ENCODE results near the gene DIP2B. TPM values are rescaled to one million over a fixed set of nuclear protein-coding genes. Genes with fewer than 3 reads are reported as not detected.

The DIP2B gene
- total and polyA plus RNA-seq, 12 donors, result 3.0 to 21.5 (median 15.8) TPM

DNA sequence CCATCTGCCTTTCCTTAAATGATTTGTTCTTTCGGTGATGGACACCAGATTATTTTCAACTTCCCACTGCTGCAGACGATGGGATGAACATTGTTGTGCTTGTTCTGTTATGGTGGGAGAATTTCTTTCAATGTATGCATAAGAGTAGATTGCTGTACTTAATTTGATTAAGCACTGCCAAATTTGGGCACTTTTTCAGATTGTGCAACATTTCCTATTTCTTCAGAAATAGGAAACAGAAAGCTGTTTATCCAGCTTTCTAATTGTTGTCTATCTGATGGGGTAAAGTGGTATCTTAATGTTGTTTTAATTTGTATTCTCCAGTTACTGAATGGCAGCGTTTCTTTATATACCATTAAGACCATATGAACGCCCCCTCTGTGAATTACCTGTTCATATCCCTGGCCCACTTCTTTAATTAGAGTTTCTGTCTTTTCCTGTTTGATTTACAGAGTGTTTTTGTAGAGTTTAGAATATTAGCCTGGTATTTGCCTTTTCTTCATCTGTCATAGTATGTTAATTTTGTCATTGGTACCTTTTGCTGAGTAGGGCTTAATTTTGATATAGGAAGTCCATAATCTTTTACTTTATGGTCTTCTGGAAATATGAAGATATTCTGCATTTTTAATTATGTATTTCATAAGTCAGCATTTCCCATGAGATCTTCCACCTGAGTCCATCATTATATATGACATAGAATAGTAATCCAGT lies 59.6 kb downstream of the DIP2B start:
- Histone ChIP-seq H3K9me3 (no peaks in the 10 kb centered on the region), H3K27me3 (no peaks in the 10 kb centered on the region), H3K4me3 (no peak overlapping the region), H3K27ac (peak overlapping the region in 1 of 10 donors; percentile 23), H3K36me3 (no peaks in the 10 kb centered on the region), H3K4me1 (peaks cover 0 to 56% (median 28%) of the 10 kb centered on the region in 9 donors)
- intact Hi-C loops (cut with DNase I), result no loop called here
- WGBS, 2 donors, result 58 to 70% methylated on average over 4 of the region's 4 CpGs
- ATAC-seq (no peak), DNase-seq (no peak)
- TF ChIP-seq CTCF (IDR thresholded peaks at IDR 0.05), result no peak

DNA sequence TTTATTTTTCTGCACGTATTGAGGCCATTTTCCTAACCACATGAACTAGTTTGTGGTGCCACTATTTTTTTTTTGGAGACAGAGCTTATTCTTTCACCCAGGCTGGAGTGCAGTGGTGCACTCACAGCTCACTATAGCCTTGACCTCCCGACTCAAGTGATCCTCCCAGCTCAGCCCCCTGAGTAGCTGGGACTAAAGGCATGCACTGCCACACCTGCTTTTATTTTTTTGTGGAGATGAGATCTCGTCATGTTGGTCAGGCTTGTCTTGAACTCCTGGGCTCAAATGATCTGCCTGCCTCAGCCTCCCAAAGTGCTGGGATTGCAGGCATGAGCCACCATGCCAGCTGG lies 60.1 kb downstream of the DIP2B start:
- intact Hi-C loops (cut with DNase I), result loop anchor here in 2 of 10 donors (5.0 kb wide), 3 partner anchors 37 to 58 kb away; no protein-coding TSS in a partner anchor
- no peak overlapping the region for H3K4me3 ChIP-seq
- TF ChIP-seq CTCF (IDR thresholded peaks at IDR 0.05), result no peak
- DNase-seq, result no peak
- no peaks in the 10 kb centered on the region for H3K27me3 ChIP-seq
- ATAC-seq, result no peak
- H3K27ac ChIP-seq, result peak overlapping the region in 1 of 10 donors; percentile 23
- H3K36me3 ChIP-seq, result no peaks in the 10 kb centered on the region
- H3K9me3 ChIP-seq, result no peaks in the 10 kb centered on the region
- 90 to 94% methylated on average over 3 of the region's 3 CpGs for WGBS, 2 donors
- H3K4me1 ChIP-seq, result peaks cover under 1 to 61% (median 33%) of the 10 kb centered on the region in 9 donors

GRCh38 chr12:50566066-50566465 lies 61.3 kb downstream of the DIP2B start:
- H3K27me3 ChIP-seq, result no peaks in the 10 kb centered on the region
- peaks cover 5 to 68% (median 40%) of the 10 kb centered on the region in 9 donors for H3K4me1 ChIP-seq
- no peaks in the 10 kb centered on the region for H3K9me3 ChIP-seq
- no peak overlapping the region for H3K27ac ChIP-seq
- DNase-seq (no peak), ATAC-seq (no peak)
- 95% methylated on average over 1 of the region's 1 CpG for WGBS, 2 donors
- intact Hi-C loops (cut with DNase I), result loop anchor here in 2 of 10 donors (5.0 kb wide), 3 partner anchors 36 to 59 kb away; no protein-coding TSS in a partner anchor
- no peaks in the 10 kb centered on the region for H3K36me3 ChIP-seq
- no peak overlapping the region for H3K4me3 ChIP-seq
- TF ChIP-seq CTCF (IDR thresholded peaks at IDR 0.05), result no peak

- Histone ChIP-seq H3K36me3 (no peaks in the 10 kb centered on the region), H3K4me3 (no peak overlapping the region), H3K9me3 (no peaks in the 10 kb centered on the region), H3K4me1 (peaks cover 5 to 80% (median 42%) of the 10 kb centered on the region in 9 donors), H3K27ac (peak overlapping the region in 9 of 10 donors; percentile 5 to 78 (median 65)), H3K27me3 (no peaks in the 10 kb centered on the region)
- ATAC-seq (peak in 1 of 8 donors; percentile 7), DNase-seq (no peak)
- 32 to 43% methylated on average over 1 of the region's 1 CpG for WGBS, 2 donors
- TF ChIP-seq CTCF (IDR thresholded peaks at IDR 0.05), result no peak
- intact Hi-C loops (cut with DNase I), result loop anchor here in 2 of 10 donors (5.0 kb wide), 3 partner anchors 34 to 61 kb away; no protein-coding TSS in a partner anchor
These were observed 63.1 kb downstream of the DIP2B start for GRCh38 chr12:50567926-50568325.
